IMR-90 (cell line): ENCODE measurements around the gene TRAFD1. TPM values are rescaled to one million over a fixed set of nuclear protein-coding genes. Genes with fewer than 3 reads are reported as not detected.

Source experiments
- ATAC-seq: fragments of 200-7000 bp; cut with Tn5 transposase; 2 replicates; pipeline ENCODE4 v1.9.1; 2020; ENCODE audit warnings: low read depth, mild to moderate bottlenecking, moderate library complexity
- BruUV-seq: library from RNA; stranded (reverse); fragments of 400-500 nt; replicated peaks from 2 replicates; lab custom pipeline; 2021; lab: Mats Ljungman, UMichigan
- CTCF ChIA-PET: fragments of 300-600 bp; formaldehyde crosslinking; extraction: SDS; loops from one replicate; lab custom pipeline; 2021; ENCODE audit warnings: antibody characterized with exemption; lab: Yijun Ruan, JAX
- POLR2A ChIA-PET: fragments of 300-600 bp; sonication (Branson Sonifier 250); formaldehyde crosslinking; loops from one replicate; lab custom pipeline; 2022; ENCODE audit warnings: antibody characterized with exemption; ENCODE audit not compliant: unreplicated experiment; lab: Charles Lee
- DNase-seq: peaks from one replicate; pipeline ENCODE4 v3.0.0; 2013
- H2AFZ ChIP-seq: replicated peaks from 2 replicates; pipeline ENCODE3; 2013; ENCODE audit warnings: low read length, mild to moderate bottlenecking; ENCODE audit not compliant: poor library complexity
- H2AK5ac ChIP-seq: 2 replicates; pipeline ENCODE4 v1.6.1; 2013; ENCODE audit warnings: low read depth, low read length, inconsistent platforms
- H2AK9ac ChIP-seq: replicated peaks from 2 replicates; pipeline ENCODE3; 2013; ENCODE audit warnings: mild to moderate bottlenecking, low read depth, low read length, moderate library complexity; ENCODE audit not compliant: poor library complexity
- H2BK120ac ChIP-seq: 2 replicates; pipeline ENCODE4 v1.6.1; 2013; ENCODE audit warnings: low read depth, low read length, inconsistent platforms
- H2BK15ac ChIP-seq: 3 replicates; pipeline ENCODE4 v1.6.1; 2013; ENCODE audit warnings: low read depth, low read length, inconsistent platforms
- H2BK20ac ChIP-seq: 2 replicates; pipeline ENCODE4 v1.6.1; 2013; ENCODE audit warnings: low read depth, mild to moderate bottlenecking, inconsistent platforms, low read length, moderate library complexity
- H2BK5ac ChIP-seq: 2 replicates; pipeline ENCODE4 v1.6.1; 2013; ENCODE audit warnings: mild to moderate bottlenecking, low read depth, low read length, inconsistent platforms; ENCODE audit not compliant: poor library complexity, severe bottlenecking
- H3K14ac ChIP-seq: replicated peaks from 2 replicates; pipeline ENCODE4 v1.6.1; 2013; ENCODE audit warnings: low read depth, low read length, inconsistent platforms
- H3K18ac ChIP-seq: 2 replicates; pipeline ENCODE4 v1.6.1; 2013; ENCODE audit warnings: low read depth, low read length, control low read depth
- H3K23ac ChIP-seq: 2 replicates; pipeline ENCODE4 v1.6.1; 2013; ENCODE audit warnings: low read depth, low read length, inconsistent platforms
- H3K27ac ChIP-seq: 2 replicates; pipeline ENCODE4 v1.5.1; 2013; ENCODE audit warnings: mild to moderate bottlenecking, control low read depth, low read length; ENCODE audit not compliant: insufficient read depth
- H3K27me3 ChIP-seq: 2 replicates; pipeline ENCODE4 v1.6.1; 2013; ENCODE audit warnings: low read length; ENCODE audit not compliant: control insufficient read depth, insufficient read depth
- H3K36me3 ChIP-seq: 2 replicates; pipeline ENCODE4 v1.6.1; 2013; ENCODE audit warnings: low read length, mixed read lengths; ENCODE audit not compliant: control insufficient read depth, insufficient read depth
- H3K4ac ChIP-seq: 2 replicates; pipeline ENCODE4 v1.6.1; 2013; ENCODE audit warnings: low read depth, low read length, inconsistent platforms
- H3K4me1 ChIP-seq: 2 replicates; pipeline ENCODE4 v1.6.1; 2013; ENCODE audit warnings: low read length, mixed read lengths; ENCODE audit not compliant: control insufficient read depth, insufficient read depth
- H3K4me2 ChIP-seq: 2 replicates; pipeline ENCODE4 v1.6.1; 2013; ENCODE audit warnings: low read depth, mild to moderate bottlenecking, control low read depth, low read length, moderate library complexity
- H3K4me3 ChIP-seq: 2 replicates; pipeline ENCODE4 v1.5.1; 2013; ENCODE audit warnings: low read depth, mild to moderate bottlenecking, control low read depth, low read length, moderate library complexity; ENCODE audit not compliant: insufficient read depth
- H3K56ac ChIP-seq: 2 replicates; pipeline ENCODE4 v1.6.1; 2013; ENCODE audit warnings: low read length, inconsistent platforms; ENCODE audit not compliant: insufficient read depth; ENCODE audit errors: extremely low read depth
- H3K79me1 ChIP-seq, 2 experiments: 2 replicates each; pipeline ENCODE4 v1.6.1; 2013; ENCODE audit warnings: low read length in 2 of 2, inconsistent platforms in 1 of 2, low read depth in 1 of 2
- H3K9ac ChIP-seq: 2 replicates; pipeline ENCODE4 v1.6.1; 2013; ENCODE audit warnings: low read depth, low read length, control low read depth
- H3K9me1 ChIP-seq: 2 replicates; pipeline ENCODE4 v1.6.1; 2013; ENCODE audit warnings: low read length, inconsistent platforms; ENCODE audit not compliant: insufficient read depth
- H3K9me3 ChIP-seq: 2 replicates; pipeline ENCODE4 v1.6.1; 2013; ENCODE audit warnings: low read length; ENCODE audit not compliant: control insufficient read depth, insufficient read depth
- H4K20me1 ChIP-seq: 2 replicates; pipeline ENCODE4 v1.6.1; 2013; ENCODE audit warnings: low read length, inconsistent platforms; ENCODE audit not compliant: insufficient read depth
- H4K5ac ChIP-seq: 2 replicates; pipeline ENCODE4 v1.6.1; 2013; ENCODE audit warnings: mild to moderate bottlenecking, low read depth, low read length, control low read depth
- H4K8ac ChIP-seq, 2 experiments: 2 replicates each; pipeline ENCODE4 v1.6.1; 2013; ENCODE audit warnings: low read depth in 2 of 2, low read length in 2 of 2, control low read depth in 1 of 2, inconsistent platforms in 1 of 2
- H4K91ac ChIP-seq: 2 replicates; pipeline ENCODE4 v1.6.1; 2013; ENCODE audit warnings: low read depth, low read length, inconsistent platforms; ENCODE audit not compliant: insufficient read depth
- BHLHE40 ChIP-seq: fragments of 150-350 bp; IDR thresholded peaks from 2 replicates; pipeline ENCODE4 v1.6.1; 2016; ENCODE audit warnings: mild to moderate bottlenecking, low read depth, low read length
- CEBPB ChIP-seq: IDR thresholded peaks from 2 replicates; pipeline ENCODE4 v1.6.1; 2012; ENCODE audit warnings: low read depth, low read length, improper control_type of control experiment
- CTCF ChIP-seq: conservative IDR thresholded peaks from 2 replicates; pipeline ENCODE4 v1.5.1; 2012; ENCODE audit warnings: mild to moderate bottlenecking, low read depth, low read length, improper control_type of control experiment
- MAFK ChIP-seq: IDR thresholded peaks from 2 replicates; pipeline ENCODE4 v1.6.1; 2012; ENCODE audit warnings: low read depth, low read length, improper control_type of control experiment
- MAZ ChIP-seq: IDR thresholded peaks from 2 replicates; pipeline ENCODE4 v1.6.1; 2012; ENCODE audit warnings: low read depth, mild to moderate bottlenecking, low read length, improper control_type of control experiment, moderate library complexity, borderline replicate concordance
- POLR2A ChIP-seq: IDR thresholded peaks from 2 replicates; pipeline ENCODE4 v1.6.1; 2012; ENCODE audit warnings: mild to moderate bottlenecking, low read depth, low read length
- RCOR1 ChIP-seq: IDR thresholded peaks from 2 replicates; pipeline ENCODE4 v1.6.1; 2012; ENCODE audit warnings: mild to moderate bottlenecking, low read length, improper control_type of control experiment; ENCODE audit not compliant: insufficient replicate concordance
- RFX5 ChIP-seq: IDR thresholded peaks from 2 replicates; pipeline ENCODE4 v1.8.0; 2012; ENCODE audit warnings: low read depth, mild to moderate bottlenecking, low read length, moderate library complexity
- USF2 ChIP-seq: fragments of 150-350 bp; IDR thresholded peaks from 2 replicates; pipeline ENCODE4 v1.6.1; 2017; ENCODE audit warnings: mild to moderate bottlenecking, antibody characterized with exemption, low read length, low read depth
- WGBS, 2 experiments: methylation state at CpG; one replicate each; pipeline versions ENCODE4 v1.1.5 to v1.1.7; 2013; ENCODE audit warnings: missing lambda C conversion rate in 2 of 2; ENCODE audit not compliant: insufficient read length in 1 of 2; ENCODE audit errors: extremely low coverage in 2 of 2; 5-methylcytosine and 5-hydroxymethylcytosine counted together
- dilution Hi-C: fragments of 300-500 bp; cut with HindIII; formaldehyde crosslinking; loops from one replicate; pipeline ENCODE4 v1.14.3; 2018; ENCODE audit warnings: low sequenced_read_pairs; ENCODE audit not compliant: unreplicated experiment
- in situ Hi-C: fragments of 300-500 bp; cut with MboI; formaldehyde crosslinking; loops from 3 replicates; pipeline ENCODE4 v1.14.3; 2019; ENCODE audit warnings: low sequenced_read_pairs, inconsistent platforms, mixed read lengths
- intact Hi-C: fragments of 100-400 bp; cut with micrococcal nuclease; formaldehyde crosslinking; loops from 2 replicates; pipeline ENCODE4 v1.10.0; 2022
- polyA plus RNA-seq, 3 experiments: library from polyadenylated mRNA; depleted of rRNA; stranded (reverse); fragments of >200 nt; gene quantifications; 2 replicates each; pipeline ENCODE4 v1.2.3, GENCODE V29; 2012; ENCODE audit warnings: low replicate concordance in 1 of 3
- total RNA-seq: library from RNA; depleted of rRNA; stranded (reverse); fragments of >200 nt; gene quantifications from 2 replicates; pipeline ENCODE4 v1.2.3, GENCODE V29; 2012

TRAFD1 gene
- total and polyA plus RNA-seq, 2 of the 4 experiments (the other 2 are of a cell fraction): 41.3 to 70.4 TPM

- no peak for TF ChIP-seq CTCF
These were observed 42.6 kb downstream of the TRAFD1 start (continued) for GRCh38 chr12:112167718-112168525.

- intact Hi-C loops (no loop called here), in situ Hi-C loops (no loop called here), dilution Hi-C loops (no loop called here)
- peaks cover 28% of the 10 kb centered on the region for H3K36me3 ChIP-seq
- H3K79me1 ChIP-seq: no peaks in the 10 kb centered on the region
- no peak overlapping the region for H3K23ac ChIP-seq
- H2AK9ac ChIP-seq: peak overlapping the region; percentile 26
- no peak overlapping the region for H2BK120ac ChIP-seq
- no peaks in the 10 kb centered on the region for H3K4me1 ChIP-seq
- H4K8ac ChIP-seq: no peak overlapping the region
- no peaks in the 10 kb centered on the region for H4K20me1 ChIP-seq
- no peaks in the 10 kb centered on the region for H3K27me3 ChIP-seq
- H2BK15ac ChIP-seq: no peak overlapping the region
- no peak overlapping the region for H3K4ac ChIP-seq
- 0 out of 2 replicates have a peak, but pooled peaks cover 4% of the 10 kb centered on the region for H3K9me1 ChIP-seq
- no CpG with 5 or more reads among the region's 8 CpGs for WGBS, 2 experiments
- no peak overlapping the region for H3K4me2 ChIP-seq
- H3K4me3 ChIP-seq: no peak overlapping the region
- no peak overlapping the region for H2AFZ ChIP-seq
- no TSS peak for BruUV-seq
- H3K14ac ChIP-seq: no peak overlapping the region
- ChIA-PET CTCF (no interaction called here), POLR2A (no interaction called here)
- no peak overlapping the region for H2AK5ac ChIP-seq
- no peak overlapping the region for H3K18ac ChIP-seq
- no peak for TF ChIP-seq MAFK
- TF ChIP-seq MAZ: no peak
- TF ChIP-seq RFX5: no peak
- no peak for TF ChIP-seq CTCF
- TF ChIP-seq USF2: no peak
- TF ChIP-seq BHLHE40: no peak
- TF ChIP-seq RCOR1: no peak
- no peak for TF ChIP-seq CEBPB
- TF ChIP-seq POLR2A: no peak
- no peak overlapping the region for H3K27ac ChIP-seq
- no peak overlapping the region for H4K91ac ChIP-seq
- H2BK5ac ChIP-seq: no peak overlapping the region
- no peak overlapping the region for H3K56ac ChIP-seq
- no peak overlapping the region for H2BK20ac ChIP-seq
- H3K9me3 ChIP-seq: no peaks in the 10 kb centered on the region
- no peak for DNase-seq
- H3K9ac ChIP-seq: no peak overlapping the region
- no peak overlapping the region for H4K5ac ChIP-seq
- ATAC-seq: no peak
These were observed 43.2 kb downstream of the TRAFD1 start for GRCh38 chr12:112168561-112168971.
